Astrocyte (in vitro differentiated cells and primary cell): ENCODE measurements around the gene HASPIN. TPM values are rescaled to one million over a fixed set of nuclear protein-coding genes. Genes with fewer than 3 reads are reported as not detected.

Experiments
- DNase-seq: peaks from one replicate; pipeline ENCODE4 v3.0.0-alpha.2; 2010; ENCODE audit warnings: low read depth
- FAIRE-seq: peaks from 2 replicates; lab custom pipeline; 2011; peaks lifted over from hg19 to GRCh38; lab: Jason Lieb, UNC
- H2AFZ ChIP-seq: 2 replicates; pipeline ENCODE4 v1.6.0; 2012; ENCODE audit warnings: low read depth, low read length, inconsistent platforms
- H3K27ac ChIP-seq: 2 replicates; pipeline ENCODE4 v1.5.1; 2011; ENCODE audit warnings: low read depth, low read length, inconsistent platforms
- H3K27me3 ChIP-seq: 2 replicates; pipeline ENCODE4 v1.6.0; 2011; ENCODE audit warnings: low read length, inconsistent platforms; ENCODE audit not compliant: insufficient read depth
- H3K36me3 ChIP-seq: 2 replicates; pipeline ENCODE4 v1.5.1; 2011; ENCODE audit warnings: low read length, inconsistent platforms; ENCODE audit not compliant: insufficient read depth
- H3K4me1 ChIP-seq: 2 replicates; pipeline ENCODE4 v1.5.1; 2011; ENCODE audit warnings: low read length, inconsistent platforms; ENCODE audit not compliant: insufficient read depth
- H3K4me2 ChIP-seq: 2 replicates; pipeline ENCODE4 v1.6.0; 2012; ENCODE audit warnings: low read length, inconsistent platforms
- H3K4me3 ChIP-seq: 2 replicates; pipeline ENCODE4 v1.5.1; 2011; ENCODE audit warnings: low read depth, mild to moderate bottlenecking, low read length, inconsistent platforms; ENCODE audit not compliant: insufficient read depth
- H3K79me2 ChIP-seq: 2 replicates; pipeline ENCODE4 v1.6.0; 2012; ENCODE audit warnings: mild to moderate bottlenecking, low read length, inconsistent platforms; ENCODE audit not compliant: insufficient read depth
- H3K9ac ChIP-seq: 2 replicates; pipeline ENCODE4 v1.6.0; 2012; ENCODE audit warnings: mild to moderate bottlenecking, low read length, inconsistent platforms
- H3K9me3 ChIP-seq: 2 replicates; pipeline ENCODE4 v1.5.1; 2012; ENCODE audit warnings: low read depth, mild to moderate bottlenecking, low read length, inconsistent platforms; ENCODE audit not compliant: insufficient read depth
- H4K20me1 ChIP-seq: 2 replicates; pipeline ENCODE4 v1.6.0; 2012; ENCODE audit warnings: low read length, inconsistent platforms; ENCODE audit not compliant: insufficient read depth
- H3K27ac Mint-ChIP-seq: one replicate; pipeline ENCODE4 v1.8.0; 2021; ENCODE audit warnings: mild to moderate bottlenecking, mixed read lengths; ENCODE audit not compliant: unreplicated experiment
- H3K27me3 Mint-ChIP-seq: one replicate; pipeline ENCODE4 v1.8.0; 2021; ENCODE audit warnings: low read depth, mixed read lengths; ENCODE audit not compliant: unreplicated experiment
- H3K36me3 Mint-ChIP-seq: one replicate; pipeline ENCODE4 v1.8.0; 2021; ENCODE audit warnings: low read depth, mixed read lengths; ENCODE audit not compliant: unreplicated experiment
- H3K4me1 Mint-ChIP-seq: one replicate; pipeline ENCODE4 v1.8.0; 2021; ENCODE audit warnings: low read depth, mixed read lengths; ENCODE audit not compliant: unreplicated experiment
- H3K4me3 Mint-ChIP-seq: one replicate; pipeline ENCODE4 v1.8.0; 2021; ENCODE audit warnings: mild to moderate bottlenecking, moderate library complexity, mixed read lengths; ENCODE audit not compliant: unreplicated experiment
- H3K9me3 Mint-ChIP-seq: one replicate; pipeline ENCODE4 v1.8.0; 2021; ENCODE audit warnings: mild to moderate bottlenecking, mixed read lengths; ENCODE audit not compliant: unreplicated experiment
- CTCF ChIP-seq: IDR thresholded peaks from 2 replicates; pipeline ENCODE4 v1.5.1; 2011; ENCODE audit warnings: low read depth, mild to moderate bottlenecking, inconsistent platforms, low read length, moderate library complexity; ENCODE audit not compliant: insufficient read depth
- EZH2 ChIP-seq: IDR thresholded peaks from 2 replicates; pipeline ENCODE4 v1.6.1; 2012; ENCODE audit warnings: mild to moderate bottlenecking, low read length, inconsistent platforms; ENCODE audit not compliant: insufficient read depth
- total RNA-seq: library from RNA; stranded (reverse); gene quantifications from 2 replicates; pipeline ENCODE4 v1.2.1, GENCODE V29; 2021

Gene HASPIN
- total RNA-seq, 1 donor from 2014 or later: 2.4 TPM

- Histone ChIP-seq H3K4me3 (no peak overlapping the region), H3K36me3 (no peaks in the 10 kb centered on the region), H3K9me3 (no peaks in the 10 kb centered on the region), H3K9ac (no peak overlapping the region), H3K4me2 (no peak overlapping the region), H2AFZ (no peak overlapping the region), H4K20me1 (no peaks in the 10 kb centered on the region), H3K79me2 (no peaks in the 10 kb centered on the region), H3K4me1 (no peaks in the 10 kb centered on the region), H3K27me3 (no peaks in the 10 kb centered on the region), H3K27ac (no peak overlapping the region)
- Mint-ChIP-seq H3K36me3 (no peaks in the 10 kb centered on the region), H3K27me3 (peaks cover 22% of the 10 kb centered on the region), H3K27ac (no peak overlapping the region), H3K4me3 (no peak overlapping the region), H3K9me3 (no peaks in the 10 kb centered on the region), H3K4me1 (no peaks in the 10 kb centered on the region)
- no peak for DNase-seq
- no peak for FAIRE-seq
- TF ChIP-seq CTCF (no peak), EZH2 (no peak)
Observed at GRCh38 chr17:3753624-3754023, 29.9 kb downstream of the HASPIN start.

DNA sequence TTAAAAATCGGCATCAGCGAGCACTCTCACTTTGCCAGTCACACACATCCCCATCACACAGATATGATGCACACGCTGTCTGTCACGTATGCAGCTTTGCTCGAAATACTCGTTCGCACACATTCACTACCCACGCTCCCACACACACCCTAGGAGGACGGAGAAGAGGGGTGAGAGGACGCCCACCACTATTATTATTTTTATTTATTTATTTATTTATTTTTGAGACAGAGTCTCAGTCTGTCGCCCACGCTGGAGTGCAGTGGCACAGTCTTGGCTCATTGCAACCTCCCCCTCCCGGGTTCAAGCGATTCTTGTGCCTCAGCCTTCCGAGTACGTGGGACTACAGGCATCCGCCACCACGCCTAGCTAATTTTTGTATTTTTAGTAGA is 30.4 kb downstream of the HASPIN start:
- H3K4me3 ChIP-seq: no peak overlapping the region
- H3K27me3 ChIP-seq: no peaks in the 10 kb centered on the region
- Mint-ChIP-seq H3K36me3 (peaks cover under 1% of the 10 kb centered on the region), H3K27me3 (peaks cover 22% of the 10 kb centered on the region), H3K4me1 (no peaks in the 10 kb centered on the region), H3K9me3 (peaks cover under 1% of the 10 kb centered on the region), H3K4me3 (no peak overlapping the region), H3K27ac (no peak overlapping the region)
- H3K36me3 ChIP-seq: no peaks in the 10 kb centered on the region
- H3K9me3 ChIP-seq: no peaks in the 10 kb centered on the region
- H3K9ac ChIP-seq: no peak overlapping the region
- H3K79me2 ChIP-seq: no peaks in the 10 kb centered on the region
- H3K4me2 ChIP-seq: no peak overlapping the region
- H2AFZ ChIP-seq: no peak overlapping the region
- FAIRE-seq: no peak
- H4K20me1 ChIP-seq: no peaks in the 10 kb centered on the region
- H3K4me1 ChIP-seq: no peaks in the 10 kb centered on the region
- no peak for DNase-seq
- no peak for TF ChIP-seq CTCF
- no peak for TF ChIP-seq EZH2
- H3K27ac ChIP-seq: no peak overlapping the region

DNA sequence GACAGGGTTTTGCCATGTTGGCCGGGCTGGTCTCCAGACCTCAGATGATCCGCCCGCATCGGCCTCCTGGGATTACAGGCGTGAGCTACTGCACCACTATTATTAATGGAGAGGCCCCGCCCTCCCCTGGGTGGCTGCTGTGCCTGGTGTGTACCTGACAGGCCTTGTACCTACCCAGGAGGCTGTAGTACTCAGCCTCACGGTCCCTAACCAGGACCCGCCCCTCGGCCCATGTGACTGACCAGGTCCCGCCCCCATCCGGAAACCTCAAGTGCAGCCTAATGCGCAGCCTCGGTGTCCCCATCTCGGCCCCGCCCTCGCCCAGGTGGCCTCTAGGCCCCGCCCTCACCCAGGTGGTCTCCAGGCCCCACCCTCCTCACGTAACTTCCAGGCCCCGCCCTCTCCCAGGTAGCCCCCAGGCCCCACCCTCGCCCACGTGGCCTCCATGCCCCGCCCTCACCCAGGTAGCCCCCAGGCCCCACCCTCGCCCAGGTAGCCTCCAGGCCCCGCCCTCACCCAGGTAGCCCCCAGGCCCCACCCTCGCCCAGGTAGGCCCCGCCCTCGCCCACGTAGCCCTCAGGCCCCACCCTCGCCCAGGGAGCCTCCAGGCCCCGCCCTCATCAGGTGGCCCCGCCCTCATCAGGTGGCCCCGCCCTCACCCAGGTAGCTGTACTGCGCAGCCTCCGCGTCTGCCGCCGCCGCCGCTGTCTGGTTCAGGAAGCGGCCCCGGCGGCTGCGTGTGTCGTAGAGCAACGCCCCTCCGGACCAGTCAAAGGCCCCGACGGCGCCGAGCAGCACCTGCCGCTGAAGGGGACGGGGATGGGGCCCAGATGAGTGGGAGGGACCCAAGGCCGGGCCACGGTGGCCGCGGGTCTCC is 31.0 kb downstream of the HASPIN start:
- Histone ChIP-seq H3K4me2 (no peak overlapping the region), H3K27ac (no peak overlapping the region), H3K4me3 (no peak overlapping the region), H3K4me1 (no peaks in the 10 kb centered on the region), H3K9me3 (peaks cover 1% of the 10 kb centered on the region), H3K36me3 (no peaks in the 10 kb centered on the region), H2AFZ (peak overlapping the region; percentile 34), H4K20me1 (no peaks in the 10 kb centered on the region), H3K79me2 (no peaks in the 10 kb centered on the region), H3K27me3 (no peaks in the 10 kb centered on the region), H3K9ac (no peak overlapping the region)
- Mint-ChIP-seq H3K4me1 (no peaks in the 10 kb centered on the region), H3K4me3 (no peak overlapping the region), H3K27me3 (peaks cover 19% of the 10 kb centered on the region), H3K9me3 (peaks cover 7% of the 10 kb centered on the region), H3K27ac (no peak overlapping the region), H3K36me3 (peaks cover 7% of the 10 kb centered on the region)
- TF ChIP-seq EZH2: no peak
- no peak for TF ChIP-seq CTCF
- FAIRE-seq: no peak
- DNase-seq: no peak
